IPS DF 4.7 (cell line): ENCODE measurements around the gene KCNK2.
"Not testable (repeated sequence)": the region's sequence is repeated elsewhere in the genome, so short reads cannot be mapped to it uniquely, and the experiment has no call there.

ENCODE experiments used
- DNase-seq: peaks from one replicate; pipeline ENCODE4 v3.0.0-alpha.2; 2013; ENCODE audit warnings: low spot score; ENCODE audit errors: extremely low read depth

The KCNK2 gene

DNA sequence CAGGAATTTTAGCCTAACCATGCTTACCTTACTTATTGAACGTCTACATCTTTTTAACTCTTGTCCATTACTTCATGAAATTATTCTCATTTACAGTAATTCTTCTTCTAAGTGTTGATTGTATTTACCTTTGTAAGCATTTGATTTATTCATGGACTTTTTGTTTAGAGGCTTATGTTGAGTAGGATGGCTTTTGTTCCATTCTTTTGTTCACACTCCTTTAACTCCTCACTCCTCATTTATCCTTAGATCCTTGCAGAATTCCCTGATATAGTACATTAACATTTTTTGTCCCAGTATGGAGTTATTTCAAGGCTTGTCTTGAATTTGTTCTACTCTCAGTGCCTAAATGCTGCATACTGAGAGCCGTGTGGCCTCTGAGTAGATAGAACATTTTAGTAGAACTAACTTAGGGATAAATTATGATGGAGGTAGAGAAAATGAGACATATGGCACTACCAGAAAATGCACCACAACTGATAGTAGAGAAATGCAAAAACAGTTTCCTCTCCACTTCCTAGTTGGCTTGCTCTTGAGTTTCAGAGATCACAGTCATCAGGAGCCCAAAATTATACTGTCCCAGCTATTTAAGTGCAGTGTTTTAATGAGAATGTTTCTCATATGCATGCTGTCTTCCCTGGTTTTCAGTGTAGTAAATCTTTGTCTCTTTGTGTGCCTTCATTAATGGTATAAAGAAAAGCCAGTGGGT, 69.5 kb downstream of the KCNK2 start:
- no peak for DNase-seq

DNA sequence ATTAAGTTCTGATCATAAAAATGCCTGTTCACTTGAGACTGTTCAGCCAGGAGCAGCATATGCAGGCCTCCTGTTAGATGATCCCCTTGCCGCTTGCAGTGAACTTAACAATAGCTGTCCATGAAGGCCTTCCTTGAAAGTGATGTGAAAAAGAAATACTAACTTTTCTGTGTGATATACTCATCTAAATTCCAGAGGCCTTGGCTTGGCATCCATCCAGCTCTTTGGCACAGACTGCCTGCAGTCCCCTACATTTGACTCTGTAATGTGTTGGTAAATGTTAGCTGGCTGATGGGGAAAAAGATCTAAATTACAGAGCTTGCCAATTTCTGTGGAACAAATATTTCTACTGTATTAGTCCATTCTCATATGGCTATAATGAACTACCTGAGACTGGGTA, 73.7 kb downstream of the KCNK2 start:
- DNase-seq: no peak

DNA sequence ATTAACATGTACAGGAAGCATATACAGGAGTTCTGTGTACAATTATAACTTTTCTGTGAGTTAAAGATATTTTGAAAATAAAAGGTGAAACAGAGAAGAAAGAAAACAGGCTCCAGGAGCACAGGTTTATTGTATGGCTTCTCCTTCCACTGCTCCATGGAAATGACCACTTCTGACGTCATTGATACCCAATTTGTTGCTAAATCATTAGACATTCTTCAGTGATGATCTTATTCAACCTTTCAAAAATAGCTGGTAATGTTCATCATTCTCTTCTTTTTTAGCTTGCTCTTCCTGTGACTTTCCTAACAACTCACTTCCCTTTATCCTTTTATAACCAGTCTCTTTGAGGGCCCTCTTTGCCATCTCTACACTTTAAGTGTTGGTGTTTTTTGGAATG, 77.8 kb downstream of the KCNK2 start:
- no peak for DNase-seq

DNA sequence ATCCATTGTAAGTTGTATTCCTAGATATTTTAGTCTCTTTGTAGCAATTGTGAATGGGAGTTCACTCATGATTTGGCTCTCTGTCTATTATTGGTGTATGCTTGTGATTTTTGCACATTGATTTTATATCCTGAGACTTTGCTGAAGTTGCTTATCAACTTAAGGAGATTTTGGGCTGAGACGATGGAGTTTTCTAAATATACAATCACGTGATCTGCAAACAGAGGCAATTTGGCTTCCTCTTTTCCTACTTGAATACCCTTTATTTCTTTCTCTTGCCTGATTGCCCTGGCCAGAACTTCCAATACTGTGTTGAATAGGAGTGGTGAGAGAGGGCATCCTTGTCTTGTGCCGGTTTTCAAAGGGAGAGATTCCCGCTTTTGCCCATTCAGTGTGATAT, 80.6 kb downstream of the KCNK2 start:
- DNase-seq: not testable (repeated sequence)

DNA sequence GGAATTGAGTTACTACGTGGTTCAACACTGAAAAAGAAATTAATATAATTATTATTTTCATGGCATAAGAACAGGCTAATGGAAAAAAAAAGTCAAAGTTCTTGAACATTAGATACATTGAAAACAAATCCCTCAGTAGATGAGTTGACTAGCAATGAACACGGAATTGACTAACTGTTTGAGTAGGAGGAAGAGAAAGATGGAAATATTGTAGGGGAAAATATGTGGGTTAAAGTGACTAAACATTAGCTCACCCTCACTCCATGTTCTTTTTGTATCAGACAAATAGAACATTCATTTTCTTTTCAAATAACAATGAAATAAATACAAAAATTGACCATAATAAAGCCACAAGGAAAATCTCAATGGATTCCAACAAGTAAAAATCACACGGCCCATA, 84.3 kb downstream of the KCNK2 start:
- DNase-seq: no peak

DNA sequence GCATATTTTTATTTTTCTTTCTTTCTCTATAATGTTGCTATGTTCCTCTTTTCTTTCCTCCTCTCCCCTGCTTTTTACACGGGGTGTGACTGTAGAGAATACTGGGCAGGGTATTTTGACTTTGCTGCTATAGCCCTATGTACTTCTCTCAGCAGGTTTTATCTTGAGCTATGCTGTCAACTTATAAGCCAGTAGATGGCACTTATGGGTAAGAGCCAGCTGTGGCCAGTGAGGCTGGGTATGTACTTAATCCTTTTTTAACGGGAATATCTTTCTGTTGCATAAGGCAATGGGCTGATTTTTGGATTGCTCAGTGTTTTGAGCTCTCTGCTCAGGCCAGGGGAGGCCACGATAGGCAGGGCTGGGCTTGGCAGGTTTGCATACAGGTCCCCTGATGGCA, 99.0 kb downstream of the KCNK2 start:
- DNase-seq: no peak

DNA sequence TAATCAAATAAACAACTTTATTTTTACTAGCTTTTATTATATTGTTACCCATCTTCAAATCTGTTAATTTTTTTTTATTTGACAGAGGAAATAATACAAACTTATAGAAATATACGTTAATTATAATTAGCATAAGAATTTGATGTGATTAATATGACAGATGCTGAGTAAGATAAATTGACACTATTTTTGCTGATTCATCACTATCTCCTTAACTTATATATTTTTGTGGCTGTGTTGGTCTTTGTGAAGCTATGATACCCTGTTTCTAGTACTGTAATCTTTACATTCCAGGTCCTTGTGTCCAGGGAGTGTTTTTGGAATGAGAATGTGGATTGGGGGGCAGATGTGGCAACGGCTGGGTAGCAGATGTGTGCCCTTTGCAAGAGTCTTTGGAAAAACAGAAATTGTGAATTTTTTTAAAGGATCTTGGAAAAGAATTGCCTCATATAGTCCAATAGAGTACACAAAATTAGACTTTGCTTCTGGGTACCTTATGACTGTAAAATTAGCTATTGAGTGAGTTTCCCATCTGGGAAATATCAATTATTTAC, 102.6 kb downstream of the KCNK2 start:
- DNase-seq: no peak

DNA sequence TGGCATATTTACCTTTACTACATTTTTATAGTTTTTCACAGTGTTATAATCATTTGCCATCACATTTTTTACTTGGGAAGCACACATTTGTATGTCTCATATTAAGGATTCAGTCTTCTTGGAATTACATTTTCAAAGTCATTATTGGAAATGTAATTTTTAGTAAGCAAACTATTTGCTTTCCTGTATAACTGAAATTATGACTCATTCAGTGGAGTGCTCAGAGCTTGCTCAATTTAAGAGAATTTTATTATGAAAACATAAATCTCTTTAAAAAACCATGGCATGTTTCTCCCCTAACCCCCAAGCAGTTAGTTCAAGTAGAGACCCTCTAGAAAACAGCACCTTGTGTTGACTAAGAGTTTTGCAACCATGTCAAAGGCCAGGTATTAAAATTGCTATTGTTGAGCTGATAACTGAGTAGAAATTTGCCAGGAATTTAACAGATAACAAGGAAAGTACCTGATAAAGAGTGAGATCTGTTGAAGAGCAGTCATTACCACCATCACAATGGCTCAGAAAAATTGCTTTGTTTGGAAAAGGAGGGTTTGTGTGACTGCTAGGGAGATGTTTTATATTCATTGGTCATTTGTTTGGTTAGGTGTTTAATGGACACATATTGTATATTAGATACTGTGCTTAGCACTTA, 105.9 kb downstream of the KCNK2 start:
- DNase-seq: no peak

DNA sequence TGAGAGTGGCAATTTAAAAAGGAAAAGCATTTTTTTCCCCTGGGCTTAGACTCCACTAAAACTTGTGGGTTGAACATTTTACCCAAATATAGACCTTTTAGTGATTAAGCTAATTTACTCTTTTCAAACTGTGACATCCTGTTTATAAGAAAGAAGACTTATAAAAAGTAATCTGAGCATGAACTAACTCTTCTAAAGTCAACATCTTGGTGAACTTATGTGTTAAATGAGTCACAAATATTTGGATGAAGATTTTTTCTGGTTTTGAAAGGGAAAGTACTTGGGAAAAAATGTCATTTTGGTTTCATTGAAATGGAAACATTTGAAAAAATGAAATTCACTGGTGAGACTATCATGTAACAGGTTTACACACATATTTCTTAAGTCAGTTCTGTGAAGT, 109.8 kb downstream of the KCNK2 start:
- no peak for DNase-seq

DNA sequence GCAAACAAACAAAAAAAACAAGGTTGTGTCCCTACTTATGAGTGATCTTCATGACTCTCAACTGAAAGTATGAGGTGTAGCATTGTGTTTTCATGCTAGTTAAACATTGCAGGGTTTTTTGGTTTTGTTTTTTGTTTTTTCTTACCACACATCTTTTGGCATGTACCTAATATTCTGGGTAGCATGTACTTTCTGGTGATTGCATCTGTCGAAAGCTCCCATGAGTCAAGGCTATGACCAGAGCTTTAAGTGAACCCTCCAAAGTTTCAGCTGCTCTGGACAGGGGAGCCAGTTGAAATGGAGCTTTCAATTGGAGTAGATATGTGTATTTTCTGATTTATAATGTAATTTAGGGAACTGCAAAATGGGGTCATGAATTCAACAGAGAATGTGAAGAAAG, 115.5 kb downstream of the KCNK2 start:
- DNase-seq: no peak

DNA sequence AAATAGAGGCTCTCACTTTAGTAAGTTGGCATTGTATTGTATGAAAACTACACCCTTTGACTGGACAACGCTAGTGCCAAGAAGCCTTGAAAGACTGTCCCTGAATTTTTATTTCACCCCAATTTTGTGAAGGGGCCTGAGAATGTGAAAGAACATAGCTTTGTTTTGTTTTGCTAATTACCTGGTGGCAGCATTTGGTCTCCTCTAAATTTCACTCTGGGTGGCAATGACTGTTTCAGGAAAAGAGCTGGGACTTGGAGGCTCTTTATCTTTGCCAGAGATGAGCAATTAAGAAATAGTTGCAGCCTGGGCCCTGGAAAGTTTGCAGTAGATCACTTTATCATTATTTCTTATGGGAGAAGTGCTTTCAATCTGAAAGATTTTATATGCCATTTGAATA, 117.6 kb downstream of the KCNK2 start:
- DNase-seq: no peak

DNA sequence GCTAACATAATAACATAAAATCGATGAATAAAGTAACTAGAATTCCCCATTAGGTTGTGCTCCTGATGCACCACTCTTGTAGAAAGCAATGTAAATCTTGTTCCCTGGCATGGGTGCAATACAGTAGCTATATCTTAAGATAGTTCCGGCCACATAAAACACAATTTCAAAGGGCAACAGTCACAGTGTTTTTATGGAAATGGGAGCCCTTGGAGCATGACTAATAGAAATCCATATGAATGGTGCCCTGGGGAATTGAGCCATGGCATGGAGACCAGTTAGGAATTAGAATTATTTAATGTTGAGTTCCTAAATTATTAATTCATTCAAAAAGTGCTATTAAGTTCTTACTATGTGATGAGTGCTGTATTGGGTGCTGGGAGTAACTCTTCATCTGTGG, 118.7 kb downstream of the KCNK2 start:
- no peak for DNase-seq

DNA sequence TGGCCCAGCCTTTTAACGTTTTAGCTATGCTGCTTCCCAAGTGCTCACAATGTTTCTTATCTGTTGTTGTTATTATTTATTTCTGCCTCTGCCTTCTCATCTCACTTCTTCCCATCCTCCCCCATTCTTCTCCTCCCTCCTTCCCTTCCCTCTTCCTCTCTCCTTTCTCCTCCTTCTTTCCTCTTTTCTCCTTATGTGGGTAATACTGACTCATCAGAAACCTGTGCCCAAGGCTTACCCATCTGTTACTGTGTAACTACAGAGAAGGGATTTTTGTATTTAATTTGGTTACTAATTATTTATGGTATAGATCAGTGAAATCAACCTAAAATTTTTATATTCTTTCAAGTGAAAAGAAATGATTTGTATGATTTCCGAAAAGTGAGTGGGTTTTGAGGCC, 120.3 kb downstream of the KCNK2 start:
- DNase-seq: no peak

DNA sequence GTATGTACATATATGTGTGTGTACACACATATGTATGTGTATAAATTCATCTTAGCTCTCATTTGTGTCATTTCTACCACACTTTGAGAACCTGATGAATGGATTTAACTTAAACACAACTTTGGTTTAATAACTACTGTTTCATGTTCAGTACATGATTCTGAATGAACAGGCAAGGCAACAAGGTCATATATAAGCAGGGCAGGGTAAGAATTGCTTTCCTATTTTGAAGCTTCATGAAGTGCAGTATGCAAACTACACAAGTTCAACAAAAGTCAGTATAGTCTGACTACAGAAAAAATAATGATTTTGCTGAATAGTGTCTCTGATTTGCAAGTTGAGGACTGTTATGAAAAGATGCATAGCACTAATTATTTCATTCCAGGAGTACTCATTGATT, 127.6 kb downstream of the KCNK2 start:
- no peak for DNase-seq

DNA sequence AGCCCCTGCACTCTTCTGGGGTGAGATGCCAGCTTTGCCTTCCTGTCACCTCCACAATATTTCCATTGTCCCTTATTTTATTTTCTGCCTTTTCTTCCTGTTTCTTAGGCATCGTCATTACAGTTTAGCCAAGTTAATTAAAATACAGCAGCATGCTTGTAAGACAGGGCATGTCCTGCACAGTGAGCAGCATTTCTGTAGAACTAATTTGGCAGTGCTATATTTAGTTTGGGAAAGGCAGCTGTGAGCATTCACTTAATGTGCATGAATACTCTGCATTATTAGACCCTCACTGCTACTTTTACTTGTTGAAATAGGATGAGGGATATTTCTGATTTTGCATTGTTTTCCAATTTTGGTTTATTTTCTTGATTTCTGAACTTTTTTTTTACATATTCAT, 133.3 kb downstream of the KCNK2 start:
- DNase-seq: no peak

DNA sequence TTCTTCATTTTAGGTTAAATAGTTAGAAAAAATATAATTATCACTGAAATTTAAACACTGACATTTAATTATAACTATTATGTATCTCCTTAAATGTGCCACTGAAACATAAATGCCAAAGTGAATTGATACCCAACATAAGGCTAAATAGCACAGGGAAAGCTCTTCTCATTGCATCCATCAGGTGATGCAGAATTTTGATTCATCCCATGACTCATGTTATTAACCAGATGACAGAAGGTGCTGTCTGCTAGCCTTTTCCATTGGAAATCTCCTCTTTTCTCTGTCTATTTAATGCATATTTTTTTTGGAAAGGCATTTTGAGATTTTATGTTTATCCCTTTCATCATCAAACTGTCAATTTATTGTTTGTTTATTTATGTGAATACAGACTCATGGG, 136.8 kb downstream of the KCNK2 start:
- DNase-seq: no peak

DNA sequence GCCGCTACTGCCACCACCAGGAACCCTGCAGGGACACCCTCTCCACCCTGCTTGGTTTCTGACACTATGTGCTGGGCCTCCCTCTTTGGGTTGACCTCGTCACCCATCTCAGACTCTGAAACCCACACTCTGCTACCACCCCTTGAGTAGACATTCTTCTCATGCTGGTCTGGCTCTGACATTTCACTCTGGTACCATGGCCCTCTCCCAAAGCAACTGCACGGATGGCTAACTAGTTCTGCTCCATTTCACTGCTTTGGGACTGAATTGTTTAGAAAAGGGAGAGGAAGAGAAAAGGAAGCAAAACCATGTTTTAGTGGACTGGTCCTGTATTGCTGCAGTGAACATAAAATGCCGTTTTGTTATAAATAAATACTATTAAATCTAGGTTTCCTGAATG, 137.8 kb downstream of the KCNK2 start:
- DNase-seq: no peak

DNA sequence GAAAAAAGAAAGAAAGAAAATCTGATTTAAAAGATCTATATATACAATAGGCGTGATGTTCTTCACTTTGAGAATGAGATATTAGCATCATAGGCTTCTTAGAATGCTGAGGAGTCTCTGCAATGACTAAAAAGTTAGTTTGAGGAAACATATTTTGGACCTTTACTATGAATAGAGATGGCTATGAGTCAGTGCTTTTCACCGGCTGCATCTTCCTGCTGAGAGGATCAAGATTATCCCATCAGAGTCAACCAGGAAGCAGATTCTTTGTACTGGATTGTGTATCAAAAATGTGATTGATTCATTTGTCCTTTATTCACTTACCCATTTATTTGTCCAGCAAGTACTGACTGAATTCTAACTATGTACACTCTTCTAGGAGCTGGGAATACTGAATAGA, 144.2 kb downstream of the KCNK2 start:
- no peak for DNase-seq

DNA sequence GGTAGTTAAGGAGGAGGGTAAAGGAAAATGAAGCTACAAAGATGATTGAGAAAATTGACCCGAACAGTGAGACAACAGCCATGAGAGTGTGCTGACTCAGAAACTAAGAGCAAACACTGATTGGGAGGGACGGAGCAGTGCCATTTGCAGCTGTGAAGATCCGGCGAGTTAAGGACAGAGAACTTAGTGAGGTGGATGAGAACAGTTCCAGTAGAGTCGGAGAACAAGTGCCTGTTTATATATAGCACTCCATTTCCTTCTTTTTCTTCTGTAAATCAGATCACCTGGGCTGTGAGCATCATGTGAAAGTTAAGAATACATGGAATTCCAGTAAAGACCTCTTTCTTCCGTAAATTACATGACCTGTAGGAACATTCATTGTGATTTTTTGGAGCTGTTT, 145.7 kb downstream of the KCNK2 start:
- DNase-seq: peak; percentile 19

DNA sequence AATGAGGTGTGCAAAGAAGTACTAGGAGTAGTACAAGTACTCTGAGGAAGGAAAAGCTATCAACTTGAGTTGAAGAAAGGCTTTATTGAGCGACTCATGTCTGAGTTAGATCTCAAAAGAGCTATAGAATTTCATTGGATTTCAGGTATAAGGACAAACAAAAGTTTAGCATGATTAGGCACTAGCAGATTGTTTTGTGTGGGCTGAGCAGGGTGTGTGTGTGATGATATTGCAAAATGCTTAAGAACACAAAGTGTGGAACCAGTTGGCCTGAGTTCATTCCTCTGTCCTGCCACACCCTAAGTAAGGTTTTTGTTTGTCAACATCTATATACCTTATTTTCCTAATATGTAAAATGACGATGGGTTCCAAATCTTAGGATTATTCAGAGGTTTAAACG, 158.9 kb downstream of the KCNK2 start:
- DNase-seq: no peak

DNA sequence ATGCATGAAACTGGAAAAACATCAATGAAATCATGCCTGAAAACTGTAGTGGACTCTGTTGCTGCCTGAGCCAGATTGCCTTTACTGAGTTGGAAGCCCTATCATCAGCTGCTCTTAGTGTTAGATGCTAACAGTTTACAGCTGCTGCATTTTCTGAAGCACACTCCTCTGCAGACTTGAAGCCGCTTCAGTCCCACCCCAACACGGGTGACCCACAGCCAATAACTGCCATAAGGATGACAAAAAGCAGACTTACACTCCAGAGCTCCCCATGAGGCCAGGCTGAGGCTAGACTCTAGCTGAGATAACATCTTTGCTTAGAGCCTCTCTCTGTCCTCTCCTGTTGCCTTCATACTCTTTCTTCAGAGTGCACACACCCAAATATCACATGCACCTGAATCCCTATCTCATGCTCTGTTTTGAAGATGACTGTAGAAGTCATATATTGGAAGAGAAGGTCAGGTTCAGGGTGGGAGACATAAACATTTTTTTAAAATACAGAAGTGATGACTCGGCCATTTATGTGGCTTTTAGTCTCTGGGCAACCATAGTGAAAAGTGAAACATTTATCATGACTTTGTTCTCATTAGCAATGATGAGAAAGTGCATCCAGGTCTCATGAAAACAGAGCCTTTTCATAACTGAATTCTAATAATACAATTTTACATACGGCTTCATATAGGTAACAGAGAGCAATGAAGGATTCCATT, 161.0 kb downstream of the KCNK2 start:
- DNase-seq: no peak

DNA sequence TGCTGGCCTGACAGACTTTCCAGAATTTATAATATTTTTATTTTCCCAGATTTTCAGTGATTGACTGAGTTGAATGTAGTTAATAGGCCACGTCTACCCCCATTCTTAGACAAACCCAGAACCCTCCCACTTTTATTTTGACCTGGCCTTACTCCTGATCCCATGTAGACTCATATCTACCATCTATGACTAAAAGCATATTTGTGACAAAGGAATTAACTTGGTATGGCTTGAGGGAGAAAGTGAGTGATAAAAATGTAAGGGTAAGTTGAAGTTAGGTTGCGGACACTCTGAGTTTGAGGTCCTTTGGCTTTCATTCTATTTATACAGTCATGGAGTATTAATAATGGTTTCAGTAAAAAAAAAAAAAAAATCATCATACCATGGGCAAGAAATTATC, 168.4 kb downstream of the KCNK2 start:
- no peak for DNase-seq

DNA sequence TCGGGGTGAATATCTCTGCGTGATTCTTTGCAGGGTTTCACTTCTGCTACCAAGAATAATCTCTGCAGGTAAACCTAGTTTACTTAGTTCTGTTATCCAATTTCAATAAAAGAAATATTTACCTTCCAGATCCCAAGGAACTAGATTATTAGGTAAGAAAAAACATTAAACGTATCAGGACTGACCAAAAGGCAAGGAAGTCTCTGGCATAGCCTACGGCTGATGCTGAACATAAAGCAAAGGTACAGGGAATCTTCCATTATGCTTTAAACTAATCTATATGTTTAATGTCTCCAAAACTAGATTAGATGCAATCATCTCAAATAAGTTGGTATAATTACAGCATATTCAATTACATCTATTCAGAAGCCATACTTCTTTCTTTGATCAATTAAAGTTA, 168.9 kb downstream of the KCNK2 start:
- no peak for DNase-seq
